K562 (cell line): ENCODE data around the gene COQ8A. TPM values are rescaled to one million over a fixed set of nuclear protein-coding genes. Genes with fewer than 3 reads are reported as not detected.

Experiments
- ATAC-seq: fragments of 200-7000 bp; cut with Tn5 transposase; 3 replicates; pipeline ENCODE4 v1.9.1; 2020; ENCODE audit warnings: moderate library complexity
- BruUV-seq: library from RNA; stranded (reverse); fragments of 400-500 nt; replicated peaks from 2 replicates; lab custom pipeline; 2021; lab: Mats Ljungman, UMichigan
- CTCF ChIA-PET: fragments of 300-600 bp; formaldehyde crosslinking; extraction: SDS; loops from one replicate; lab custom pipeline; 2021; ENCODE audit warnings: low intra/inter-chr PET ratio; lab: Yijun Ruan, JAX
- POLR2A ChIA-PET: fragments of 300-600, 350-650 bp; sonication (Branson Sonifier 250); formaldehyde crosslinking; extraction: SDS; loops from one replicate; lab custom pipeline; 2021; ENCODE audit warnings: antibody characterized with exemption, inconsistent platforms; lab: Yijun Ruan, JAX
- DNase-seq, 4 experiments: peaks; one replicate each; pipeline versions ENCODE4 v3.0.0 to v3.0.0-alpha.2; 2011 to 2018; ENCODE audit warnings: low spot score in 3 of 4, mixed read lengths in 3 of 4; ENCODE audit errors: extremely low read depth in 1 of 4
- FAIRE-seq: peaks from 2 replicates; lab custom pipeline; 2011; peaks lifted over from hg19 to GRCh38; lab: Jason Lieb, UNC
- H2AFZ ChIP-seq: 2 replicates; pipeline ENCODE4 v1.6.0; 2011; ENCODE audit warnings: low read depth, low read length, control low read depth, inconsistent platforms
- H3K27ac ChIP-seq: fragments of 200-600 bp; 3 replicates; pipeline ENCODE4 v1.8.0; 2011; ENCODE audit warnings: low read depth, mild to moderate bottlenecking, control low read depth, inconsistent platforms, low read length, moderate library complexity, mixed read lengths; ENCODE audit errors: extremely low read depth
- H3K27me3 ChIP-seq, 2 experiments: fragments of 300-600 bp in 1 of 2; 2 replicates in 1 of 2; 3 replicates in 1 of 2; pipeline versions ENCODE4 v1.6.0 to v1.8.0; 2011; ENCODE audit warnings: inconsistent platforms in 2 of 2, low read length in 2 of 2, mild to moderate bottlenecking in 1 of 2, mixed read lengths in 1 of 2, moderate library complexity in 1 of 2; ENCODE audit not compliant: control insufficient read depth in 2 of 2, insufficient read depth in 2 of 2
- H3K36me3 ChIP-seq: fragments of 300-600 bp; 3 replicates; pipeline ENCODE4 v1.8.0; 2011; ENCODE audit warnings: mild to moderate bottlenecking, low read length, inconsistent platforms; ENCODE audit not compliant: control insufficient read depth, insufficient read depth
- H3K4me1 ChIP-seq, 2 experiments: fragments of 200-600 bp in 1 of 2; replicated peaks in 1 of 2; 2 replicates in 1 of 2; 3 replicates in 1 of 2; pipeline versions ENCODE4 v1.5.1 to v1.8.0; 2011; ENCODE audit warnings: inconsistent platforms in 2 of 2, low read length in 2 of 2, mild to moderate bottlenecking in 1 of 2, mixed read lengths in 1 of 2, moderate library complexity in 1 of 2; ENCODE audit not compliant: control insufficient read depth in 2 of 2, insufficient read depth in 2 of 2
- H3K4me2 ChIP-seq: 2 replicates; pipeline ENCODE4 v1.6.1; 2011; ENCODE audit warnings: low read length, control low read depth, inconsistent platforms, mixed read lengths; ENCODE audit not compliant: insufficient read depth
- H3K4me3 ChIP-seq: fragments of 200-600 bp; sonication (generic), shearing (Covaris generic); 2 replicates; pipeline ENCODE4 v1.5.1; 2016; ENCODE audit warnings: control low read depth, inconsistent platforms
- H3K79me2 ChIP-seq: fragments of 200-600 bp; 3 replicates; pipeline ENCODE4 v1.8.0; 2011; ENCODE audit warnings: low read length, inconsistent platforms; ENCODE audit not compliant: control insufficient read depth, insufficient read depth
- H3K9ac ChIP-seq, 2 experiments: 2 replicates each; pipeline versions ENCODE4 v1.6.0 to v1.6.1; 2011; ENCODE audit warnings: low read depth in 2 of 2, low read length in 2 of 2, control low read depth in 1 of 2, inconsistent platforms in 1 of 2, mild to moderate bottlenecking in 1 of 2, mixed read lengths in 1 of 2; ENCODE audit not compliant: insufficient read depth in 1 of 2
- H3K9me1 ChIP-seq: one replicate; pipeline ENCODE4 v1.6.0; 2011; ENCODE audit warnings: inconsistent platforms, mild to moderate bottlenecking, low read length, moderate library complexity; ENCODE audit not compliant: control insufficient read depth, insufficient read depth
- H3K9me3 ChIP-seq: replicated peaks from 2 replicates; pipeline ENCODE4 v1.5.1; 2011; ENCODE audit warnings: low read depth, low read length, inconsistent platforms; ENCODE audit not compliant: control insufficient read depth, insufficient read depth
- H4K20me1 ChIP-seq: replicated peaks from 2 replicates; pipeline ENCODE4 v1.6.1; 2011; ENCODE audit warnings: low read length, inconsistent platforms, mixed read lengths; ENCODE audit not compliant: control insufficient read depth, insufficient read depth
- CCAR2 ChIP-seq: fragments of 200-400 bp; formaldehyde crosslinking; IDR thresholded peaks from 2 replicates; pipeline ENCODE4 v1.6.1; 2017; ENCODE audit warnings: mild to moderate bottlenecking, low read depth, low read length
- POLR2G ChIP-seq: fragments of 200-400 bp; formaldehyde crosslinking; IDR thresholded peaks from 2 replicates; pipeline ENCODE4 v1.6.1; 2017; ENCODE audit warnings: low read depth, mild to moderate bottlenecking, antibody characterized with exemption, low read length, moderate library complexity
- ZBTB33 ChIP-seq: sonication (generic); formaldehyde crosslinking; IDR thresholded peaks from 2 replicates; pipeline ENCODE4 v1.8.1; 2023; ENCODE audit warnings: mild to moderate bottlenecking, missing genetic modification reagents
- ZNF354B ChIP-seq: fragments of 250-450 bp; sonication (Bioruptor Pico); IDR thresholded peaks from 2 replicates; pipeline ENCODE4 v1.4.0; 2020
- WGBS: fragments of 100-300 bp; shearing (Covaris generic); methylation state at CpG from one replicate; pipeline ENCODE4 v1.1.6; 2016; ENCODE audit warnings: low coverage, mixed read lengths; ENCODE audit not compliant: insufficient coverage; ENCODE audit errors: missing lambda C conversion rate; 5-methylcytosine and 5-hydroxymethylcytosine counted together
- in situ Hi-C: fragments of 300-500 bp; cut with MboI; formaldehyde crosslinking; loops from 4 replicates; pipeline ENCODE4 v1.15.0; 2018; ENCODE audit warnings: inconsistent platforms, mixed read lengths
- intact Hi-C: fragments of 100-400 bp; cut with micrococcal nuclease; formaldehyde crosslinking; loops from 2 replicates; pipeline ENCODE4 v1.14.2; 2022
- polyA plus RNA-seq, 8 experiments: library from polyadenylated mRNA; depleted of rRNA in 4 of 8; stranded (reverse) in 5 of 8; unstranded in 3 of 8; fragments of >200 nt; fragmentation: Nextera tagmentation in 2 of 8; fragmentation: Illumina TruSeq in 1 of 8; extraction: Ambion mirVana in 2 of 8; extraction: Trizol in 1 of 8; gene quantifications; 2 replicates each; pipeline versions ENCODE4 v1.2.1 to v1.2.3, GENCODE V29; 2011 to 2014; ENCODE audit warnings: inconsistent platforms in 1 of 8, missing spikeins in 1 of 8
- total RNA-seq, 7 experiments: library from RNA; depleted of rRNA in 6 of 7; stranded (reverse); fragments of >200 nt in 6 of 7; fragmentation: Illumina TruSeq in 2 of 7; extraction: Trizol in 2 of 7; gene quantifications; 2 replicates each; pipeline versions ENCODE4 v1.2.1 to v1.2.3, GENCODE V29; 2011 to 2021; ENCODE audit warnings: low replicate concordance in 1 of 7

COQ8A gene
- total and polyA plus RNA-seq, 9 of the 15 experiments (the other 6 are each of a cell fraction or from before 2014, with no cell fraction given) = 2.6 to 54.3 (median 32.4) TPM

GRCh38 chr1:226919587-226919986 lies 20.5 kb upstream of the COQ8A start:
- DNase-seq (no peak), FAIRE-seq (no peak), ATAC-seq (no peak)
- peaks cover 0 to 6% of the 10 kb centered on the region in 2 experiments; a peak in 2 of 5 replicates for H3K4me1 ChIP-seq
- no peaks in the 10 kb centered on the region for H3K36me3 ChIP-seq
- WGBS = 35% methylated on average over 5 of the region's 5 CpGs
- H3K4me2 ChIP-seq = no peak overlapping the region
- H3K9me1 ChIP-seq = no peaks in the 10 kb centered on the region
- no peaks in the 10 kb centered on the region for H4K20me1 ChIP-seq
- H3K27ac ChIP-seq = no peak overlapping the region
- H3K9ac ChIP-seq = no peak overlapping the region
- TF ChIP-seq CCAR2 (no peak), ZNF354B (no peak), ZBTB33 (no peak), POLR2G (no peak)
- H3K4me3 ChIP-seq = no peak overlapping the region
- H2AFZ ChIP-seq = no peak overlapping the region
- H3K9me3 ChIP-seq = no peaks in the 10 kb centered on the region
- no peaks in the 10 kb centered on the region for H3K27me3 ChIP-seq
- ChIA-PET POLR2A (interaction anchor here (0.8 to 1.1 kb wide), 2 partner anchors 19 to 828 kb away, joined by 3 to 4 read pairs; no protein-coding TSS in a partner anchor), CTCF (no interaction called here)
- in situ Hi-C loops (loop anchor here (10.0 kb wide), 1 partner anchor 515 kb away; no protein-coding TSS in a partner anchor), intact Hi-C loops (loop anchor here (10.0 kb wide), 1 partner anchor 305 kb away; no protein-coding TSS in a partner anchor)
- no TSS peak for BruUV-seq
- H3K79me2 ChIP-seq = no peaks in the 10 kb centered on the region
